Renal cortical epithelial cell (primary cell): ENCODE measurements around the gene MLIP. TPM values are rescaled to one million over a fixed set of nuclear protein-coding genes. Genes with fewer than 3 reads are reported as not detected.
A peak's percentile ranks its signal among the peaks of the same experiment; 100 is the strongest.

Experiments
- DNase-seq: peaks from one replicate; pipeline ENCODE4 v3.0.0-alpha.2; 2011; ENCODE audit warnings: low read depth
- total RNA-seq: library from RNA; depleted of rRNA; stranded (reverse); fragments of >200 nt; gene quantifications from 2 replicates; pipeline ENCODE4 v1.2.3, GENCODE V29; 2014

Gene MLIP
- total RNA-seq, 1 donor from 2014 or later = 0.15 TPM

- no peak for DNase-seq
These were observed 15.5 kb upstream of the MLIP start for GRCh38 chr6:54095723-54096122.

DNA sequence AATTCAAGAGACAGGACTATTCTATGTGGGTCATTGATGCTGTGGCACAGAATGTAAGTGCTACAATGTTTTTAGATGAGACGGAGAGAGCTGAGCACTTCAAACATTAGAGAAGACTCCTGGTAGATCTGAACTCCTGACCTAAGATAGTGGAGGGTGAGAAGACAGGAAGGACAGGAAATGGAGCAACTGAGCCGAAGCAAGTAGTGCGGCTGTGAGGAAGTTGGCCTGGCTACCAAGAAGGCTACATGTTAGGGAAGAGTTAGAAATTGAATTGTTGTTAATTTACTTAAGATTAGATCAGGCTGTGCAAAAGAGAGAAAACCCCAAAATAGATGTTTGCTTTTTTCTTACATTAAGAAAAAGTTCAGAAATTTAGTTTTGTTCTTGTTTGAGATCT, 14.4 kb upstream of the MLIP start:
- no peak for DNase-seq

GRCh38 chr6:54097753-54098152, 13.5 kb upstream of the MLIP start:
- no peak for DNase-seq

GRCh38 chr6:54098450-54099044, 12.7 kb upstream of the MLIP start:
- DNase-seq = no peak

DNA sequence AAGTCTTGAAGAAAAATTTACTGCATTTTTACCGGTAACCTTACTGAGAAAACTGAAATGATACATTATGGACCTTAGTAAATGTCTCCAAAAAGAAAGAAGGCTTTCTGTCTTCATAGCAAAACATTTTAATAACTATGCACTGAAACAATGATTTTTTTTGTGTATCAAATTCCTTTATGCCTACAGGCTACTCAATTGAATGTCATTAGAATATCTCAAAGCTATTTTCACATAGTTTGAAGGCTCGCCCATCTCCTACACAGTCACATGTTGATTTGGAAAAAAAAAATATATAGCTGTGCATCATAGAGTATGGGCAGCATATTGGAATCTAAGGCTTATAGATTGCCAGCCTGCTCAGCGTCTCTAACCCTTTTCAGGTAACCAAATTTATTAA, 12.0 kb upstream of the MLIP start:
- DNase-seq = no peak

GRCh38 chr6:54100411-54101006, 10.7 kb upstream of the MLIP start:
- DNase-seq = no peak

- DNase-seq = no peak
These were observed 9.0 kb upstream of the MLIP start for GRCh38 chr6:54102238-54102637.

- DNase-seq = no peak
These were observed 7.7 kb upstream of the MLIP start for GRCh38 chr6:54103497-54103896.

GRCh38 chr6:54106727-54107126, 4.5 kb upstream of the MLIP start:
- DNase-seq = no peak

GRCh38 chr6:54107470-54108090, 3.7 kb upstream of the MLIP start:
- no peak for DNase-seq

- DNase-seq = no peak
These were observed 3.0 kb upstream of the MLIP start for GRCh38 chr6:54108271-54108670.

DNA sequence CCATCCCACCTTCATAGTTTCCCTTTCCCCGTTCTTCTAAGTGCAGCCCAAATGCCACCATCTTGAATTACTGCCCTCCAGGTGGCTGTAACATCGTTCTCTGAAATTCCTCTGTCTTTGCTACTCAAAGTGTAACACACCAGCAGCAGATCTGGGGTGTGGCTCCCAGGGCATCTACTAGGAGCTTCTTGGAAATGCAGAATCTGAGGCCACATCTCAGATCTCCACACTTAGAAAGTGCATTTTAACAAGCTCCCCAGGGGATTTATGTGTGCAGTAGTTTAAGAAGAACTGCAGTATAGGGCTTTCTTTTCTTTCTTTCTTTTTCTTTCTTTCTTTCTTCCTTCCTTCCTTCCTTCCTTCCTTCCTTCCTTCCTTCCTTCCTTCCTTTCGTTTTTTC, 1.7 kb upstream of the MLIP start:
- no peak for DNase-seq

- DNase-seq = peak; percentile 12
These were observed 958 bp downstream of the MLIP start for GRCh38 chr6:54112151-54112650.

GRCh38 chr6:54114991-54115390, 3.7 kb downstream of the MLIP start:
- no peak for DNase-seq

- no peak for DNase-seq
These were observed 4.7 kb downstream of the MLIP start for GRCh38 chr6:54115966-54116365.

DNA sequence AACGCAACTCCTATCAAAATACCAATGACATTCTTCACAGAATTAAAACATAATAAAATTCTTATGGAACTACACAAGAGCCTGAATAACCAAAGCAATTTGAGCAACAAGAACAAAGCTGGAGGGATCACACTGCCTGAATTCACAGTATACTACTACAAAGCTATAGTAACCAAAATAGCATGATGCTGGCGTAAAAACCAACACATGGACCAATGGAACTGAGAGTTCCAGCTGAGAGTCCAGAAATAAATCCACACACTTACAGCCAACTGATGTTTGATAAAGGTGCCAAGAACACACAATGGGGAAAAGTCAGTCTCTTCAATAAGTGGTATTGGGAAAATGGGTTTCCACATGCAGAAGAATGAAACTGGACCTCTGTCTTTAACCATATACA, 6.9 kb downstream of the MLIP start:
- no peak for DNase-seq

DNA sequence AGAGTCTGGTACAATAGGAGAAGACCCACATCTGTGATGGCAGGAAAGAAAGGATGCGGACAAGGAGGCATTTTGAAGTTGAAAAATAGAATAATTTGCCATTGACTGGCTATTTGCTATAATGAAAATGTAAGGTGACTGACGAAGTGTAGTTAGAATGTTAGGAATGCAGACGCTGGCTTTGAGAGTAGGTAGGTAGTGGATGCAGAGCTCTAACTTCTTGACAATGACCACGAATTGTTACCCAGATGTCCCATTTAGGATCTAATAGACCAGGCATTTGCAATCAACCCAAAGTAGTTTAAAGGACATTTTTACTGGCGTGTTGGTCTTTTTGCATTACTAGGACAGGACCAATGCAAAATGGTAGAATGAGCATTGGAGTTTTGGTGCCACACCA, 14.2 kb downstream of the MLIP start:
- no peak for DNase-seq

GRCh38 chr6:54130179-54130578, 18.9 kb downstream of the MLIP start:
- no peak for DNase-seq

- no peak for DNase-seq
These were observed 21.3 kb downstream of the MLIP start for GRCh38 chr6:54132587-54132986.

- no peak for DNase-seq
These were observed 21.9 kb downstream of the MLIP start for GRCh38 chr6:54133186-54133585.

GRCh38 chr6:54134935-54135334, 23.7 kb downstream of the MLIP start:
- DNase-seq = no peak

DNA sequence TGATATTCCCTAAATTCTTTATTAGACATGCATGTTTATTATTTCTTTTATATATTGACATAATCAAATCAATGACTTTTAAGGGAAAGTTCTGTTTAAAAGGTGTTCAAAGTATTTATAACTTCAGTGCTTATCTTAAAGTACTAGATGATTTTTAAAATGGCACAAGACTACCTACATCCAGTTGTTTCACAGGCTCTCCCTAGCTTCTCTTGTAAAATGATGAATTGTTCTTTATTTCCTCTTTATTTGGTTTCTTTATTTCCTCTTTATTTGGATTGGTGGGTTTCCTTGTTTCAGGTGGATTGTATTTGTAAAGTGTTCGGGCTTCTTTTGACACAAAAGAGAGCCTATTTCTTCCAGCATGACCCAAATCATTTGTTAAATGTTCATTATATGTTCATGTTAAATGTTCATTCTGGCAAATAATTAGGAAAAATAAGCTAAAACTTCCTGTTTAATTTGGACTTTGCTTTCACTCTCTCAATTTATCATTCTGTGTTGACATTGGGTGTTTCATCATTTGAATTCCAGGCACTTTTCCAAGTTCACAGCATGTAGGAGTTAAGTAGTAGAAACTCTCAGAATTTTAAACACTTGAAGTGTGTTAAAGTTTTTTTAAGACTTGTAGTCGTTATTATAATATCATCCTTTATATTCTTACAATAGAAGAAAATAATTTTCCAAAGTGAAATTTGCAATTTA, 24.6 kb downstream of the MLIP start:
- DNase-seq = peak; percentile 83

DNA sequence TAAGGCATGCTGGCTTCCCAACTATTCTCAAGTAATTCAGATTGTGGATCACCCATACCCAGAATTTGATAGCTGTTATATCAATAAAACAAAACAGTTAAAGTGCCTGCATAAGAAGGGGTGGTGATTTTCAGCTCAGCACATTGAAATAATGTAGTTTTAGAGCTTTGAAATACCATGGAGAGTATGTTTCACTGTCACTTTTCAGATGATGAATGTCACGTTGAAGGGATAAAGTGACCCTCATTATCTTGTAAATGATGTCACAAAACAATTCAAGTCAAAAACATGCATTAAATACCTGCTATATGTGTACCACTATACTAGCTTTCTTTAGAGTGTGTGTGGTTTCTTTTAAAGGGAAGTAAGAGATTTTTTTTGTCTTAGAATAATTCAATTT, 27.6 kb downstream of the MLIP start:
- DNase-seq = no peak
